Activated CD4-positive, alpha-beta T cell treated with anti-CD3 and anti-CD28 coated beads, Interleukin-2, amount 50 U/mL, for 16 hours (primary cell): ENCODE data around the gene TMTC2.

Experiments
- DNase-seq: peaks from one replicate; pipeline ENCODE4 v3.0.0-alpha.2; 2020

TMTC2 gene

DNA sequence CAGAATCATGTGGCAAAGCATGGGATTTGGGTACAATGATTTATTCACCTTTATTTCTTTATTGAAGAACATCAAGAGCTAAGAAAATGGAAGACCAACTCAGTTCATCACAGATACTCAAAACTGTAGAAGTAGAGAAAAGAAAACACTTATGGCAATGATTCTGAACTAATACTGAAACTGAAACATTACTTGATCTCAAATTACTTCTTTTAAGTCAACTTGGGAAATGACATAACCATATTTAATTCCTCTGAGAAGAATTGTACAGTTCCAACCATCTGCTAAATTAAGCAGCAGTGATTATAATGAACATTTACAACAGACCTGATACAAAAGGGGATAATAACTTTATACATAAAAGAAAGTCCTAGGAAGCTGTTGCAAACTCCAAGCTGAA lies 466.5 kb downstream of the TMTC2 start:
- peak; percentile 15 for DNase-seq

DNA sequence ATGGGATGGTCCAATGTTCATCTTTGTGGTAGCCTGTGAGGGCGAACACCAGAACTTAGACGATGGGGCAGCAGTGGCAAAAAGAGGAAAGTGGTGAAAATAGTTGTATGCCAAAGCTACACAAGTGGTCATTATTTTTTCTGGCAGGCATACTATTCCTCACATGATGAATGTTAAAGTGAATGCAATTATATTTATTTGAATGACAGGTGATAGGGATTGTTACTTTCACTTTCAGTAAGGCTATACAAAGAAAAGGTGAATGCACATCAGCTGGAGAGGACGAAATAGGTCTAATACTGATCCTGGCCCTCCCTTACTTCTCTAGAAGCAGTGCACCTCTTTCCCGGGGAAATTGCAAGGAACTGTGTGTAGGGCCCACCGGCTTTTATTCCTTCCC lies 470.1 kb downstream of the TMTC2 start:
- DNase-seq = no peak

DNA sequence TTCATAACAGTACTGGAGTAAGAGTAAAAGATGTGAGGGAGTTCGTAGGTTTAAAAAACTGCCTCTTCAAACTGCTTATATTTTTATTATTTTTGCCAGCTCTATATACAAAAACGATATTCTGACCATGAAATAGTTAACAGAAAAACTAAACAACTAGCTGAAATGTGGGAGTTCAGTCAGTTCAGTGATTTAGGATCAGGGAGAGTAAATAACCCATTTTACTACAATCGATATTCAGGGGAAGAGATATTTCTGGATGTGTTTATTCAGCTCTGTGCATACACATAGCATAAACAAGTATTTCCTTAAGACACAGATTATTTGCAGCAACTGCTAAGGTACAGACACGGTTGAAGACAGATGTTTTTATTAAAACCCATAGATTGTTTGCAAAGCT lies 470.9 kb downstream of the TMTC2 start:
- DNase-seq = no peak

DNA sequence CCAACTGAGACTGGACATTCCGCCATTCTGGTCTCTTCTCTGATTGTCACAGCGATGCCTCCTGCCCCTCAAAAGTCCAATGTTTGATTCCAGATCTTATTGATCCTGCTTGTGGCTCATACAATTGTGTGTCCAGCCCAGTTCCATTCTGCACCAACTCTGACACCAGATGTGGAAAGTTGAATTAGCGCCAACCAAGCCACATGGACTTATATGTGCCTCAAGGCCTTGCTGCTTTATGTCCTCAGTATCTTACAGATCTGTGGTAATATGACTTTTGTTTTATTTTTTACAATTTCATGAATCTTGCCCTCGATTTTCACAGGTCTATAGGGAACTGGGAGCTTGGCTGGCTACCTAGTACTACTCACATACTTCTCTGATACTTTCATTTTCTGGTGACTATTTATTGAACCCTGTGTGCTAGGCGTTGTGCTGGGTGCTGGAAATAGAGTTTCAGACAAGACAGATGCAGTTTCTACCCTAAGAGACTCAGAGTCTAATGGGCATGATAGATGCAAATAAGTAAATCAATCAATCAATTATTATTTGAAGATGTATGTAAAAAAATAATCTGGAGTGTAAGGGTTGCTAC lies 472.0 kb downstream of the TMTC2 start:
- DNase-seq = no peak

DNA sequence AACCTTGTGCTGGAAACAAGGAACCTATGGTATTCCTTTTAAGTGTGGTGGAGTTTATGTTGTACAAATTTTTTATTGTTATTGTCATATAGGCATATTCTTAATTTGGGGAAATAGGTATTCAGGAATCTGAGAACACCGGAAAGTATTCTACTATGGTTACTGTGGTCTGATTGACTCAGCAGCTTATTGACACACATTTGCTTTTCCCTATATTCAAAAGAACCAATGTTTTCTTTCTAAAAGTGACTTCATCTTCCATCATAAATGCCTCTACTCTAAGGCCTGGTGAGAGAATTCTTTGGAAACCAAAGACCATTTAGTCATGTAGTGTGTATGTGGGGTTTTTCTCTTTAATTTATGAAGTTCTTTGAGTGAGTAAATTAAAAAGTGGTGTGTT lies 474.8 kb downstream of the TMTC2 start:
- no peak for DNase-seq

DNA sequence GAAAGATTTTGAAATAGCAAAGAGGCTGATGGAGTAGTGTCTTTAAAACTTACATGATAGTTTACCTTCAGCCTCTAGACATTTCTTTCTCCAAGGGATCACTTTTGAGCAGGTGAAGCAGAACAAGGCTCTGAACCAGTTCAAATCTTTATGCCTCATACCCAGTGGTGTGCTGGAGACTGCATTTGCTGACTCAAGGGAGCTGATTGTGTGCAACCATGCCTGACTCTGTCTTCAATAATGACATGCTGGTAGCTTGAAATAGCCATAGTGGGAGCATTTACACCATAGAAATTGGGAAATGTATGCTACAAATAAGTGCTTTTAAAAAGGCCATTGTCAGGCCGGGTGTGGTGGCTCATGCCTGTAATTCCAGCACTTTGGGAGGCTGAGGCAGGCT lies 482.0 kb downstream of the TMTC2 start:
- no peak for DNase-seq

DNA sequence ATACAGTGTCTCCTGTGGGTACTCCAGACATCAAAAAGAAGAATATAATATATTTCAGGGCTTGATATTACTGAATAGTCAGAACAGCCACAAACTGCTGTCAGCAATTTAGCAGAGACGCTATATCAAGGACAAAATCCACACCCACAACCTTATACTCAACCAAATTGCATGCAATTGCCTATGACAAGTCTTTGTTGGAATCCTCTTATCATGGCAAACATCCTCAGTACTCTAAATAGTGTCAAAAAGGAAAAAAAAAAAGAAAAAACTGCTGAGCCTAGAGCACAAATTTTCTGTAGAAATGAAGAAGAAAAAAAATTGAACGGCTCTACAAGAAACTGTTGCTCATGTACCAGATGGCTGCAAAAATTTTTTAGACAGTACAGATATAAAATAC lies 485.7 kb downstream of the TMTC2 start:
- no peak for DNase-seq

DNA sequence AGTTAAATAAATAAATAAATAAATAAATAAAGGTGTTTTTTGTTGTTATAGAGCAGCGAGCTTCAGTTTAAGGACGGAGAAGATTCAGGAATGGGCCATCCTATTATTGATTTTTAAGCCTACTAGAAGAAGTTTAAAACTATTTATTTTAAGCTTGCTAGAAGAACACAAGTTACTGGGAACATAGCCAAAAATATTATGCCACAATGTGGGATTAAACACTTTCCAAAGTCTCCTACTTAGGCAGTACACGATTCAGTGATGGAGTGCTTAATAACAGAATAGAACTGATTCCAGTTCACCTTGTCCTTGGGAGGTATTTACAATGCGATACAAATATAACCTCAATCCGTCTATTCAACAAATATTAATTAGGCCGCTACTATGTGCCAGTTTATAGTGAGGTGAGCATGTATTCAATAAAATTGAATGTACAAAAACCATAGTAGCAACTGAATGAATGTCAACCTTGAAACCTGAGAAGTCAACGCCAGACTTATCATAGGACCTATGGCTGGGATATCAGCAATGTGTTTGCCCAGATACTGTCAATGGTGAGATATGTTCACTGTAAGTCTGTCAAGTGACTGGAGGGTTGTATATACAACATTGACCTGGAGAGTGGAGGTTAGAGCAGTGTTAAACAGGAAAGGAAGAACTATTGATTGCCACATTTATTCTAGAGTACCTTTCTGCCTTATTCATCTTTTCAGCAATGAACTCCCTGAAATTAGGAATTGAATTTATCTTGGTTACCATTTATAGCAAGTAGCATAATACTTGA lies 486.4 kb downstream of the TMTC2 start:
- DNase-seq = no peak

DNA sequence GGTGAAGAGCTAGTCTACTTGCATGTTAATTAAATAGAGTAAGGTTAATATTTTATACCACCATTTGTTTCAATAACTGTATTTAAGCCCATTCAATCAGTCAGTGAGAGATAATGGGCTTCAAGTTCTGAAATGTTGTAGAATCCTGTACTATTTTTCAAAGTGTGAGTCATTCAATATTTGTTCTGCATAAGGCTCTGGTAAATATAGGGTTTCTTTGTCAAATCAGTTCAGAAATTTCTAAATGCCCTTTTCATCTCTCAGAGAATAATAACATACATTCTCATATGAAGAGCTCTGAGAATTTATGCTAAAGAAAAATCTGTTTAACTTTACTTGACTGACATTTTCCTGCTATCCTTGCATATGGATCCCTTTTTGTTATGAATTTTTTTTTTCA lies 493.3 kb downstream of the TMTC2 start:
- DNase-seq = no peak

DNA sequence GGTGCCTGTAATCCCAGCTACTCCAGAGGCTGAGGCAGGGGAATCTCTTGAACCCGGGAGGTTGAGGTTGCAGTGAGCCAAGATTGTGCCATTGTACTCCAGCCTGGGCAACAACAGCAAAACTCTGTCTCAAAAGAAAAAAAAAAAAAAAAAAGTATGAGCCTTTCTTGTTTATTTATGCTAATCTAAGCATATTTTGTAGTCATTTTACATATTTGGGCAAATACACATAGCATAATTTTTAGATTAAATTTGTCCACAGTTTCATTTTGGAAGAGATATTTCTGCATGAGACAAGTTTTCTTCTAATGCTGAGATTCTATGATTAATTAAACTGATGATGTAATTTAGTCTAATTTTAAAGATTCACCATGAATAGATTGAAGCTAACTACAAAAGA lies 494.4 kb downstream of the TMTC2 start:
- DNase-seq = no peak

DNA sequence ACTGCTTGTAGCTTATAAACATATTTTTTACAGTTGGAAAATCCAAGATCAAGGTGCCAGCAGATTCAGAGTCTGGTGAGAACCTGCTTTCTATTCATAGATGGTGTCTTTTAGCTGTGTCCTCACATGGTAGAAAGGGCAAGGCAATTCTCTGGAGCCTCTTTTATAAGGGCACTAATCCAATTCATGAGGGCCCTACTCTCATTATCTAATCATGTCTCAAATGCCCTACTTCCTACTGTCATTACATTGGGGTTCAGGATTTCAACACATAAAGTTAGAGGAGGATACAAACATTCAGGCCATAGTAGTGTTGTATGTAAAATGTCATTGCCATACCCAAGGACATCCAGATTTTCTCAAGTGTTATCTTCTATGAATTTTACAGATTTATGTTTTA lies 496.4 kb downstream of the TMTC2 start:
- DNase-seq = no peak
